UCSD-AML1 (cell line): ENCODE measurements around the gene ACTL8.
"Not testable (repeated sequence)": the region's sequence is repeated elsewhere in the genome, so short reads cannot be mapped to it uniquely, and the experiment has no call there.

Experiments
- DNase-seq: peaks from one replicate; lab custom pipeline; 2025; ENCODE audit not compliant: unreplicated experiment; lab: John Stamatoyannopoulos, UW

ACTL8 gene

DNA sequence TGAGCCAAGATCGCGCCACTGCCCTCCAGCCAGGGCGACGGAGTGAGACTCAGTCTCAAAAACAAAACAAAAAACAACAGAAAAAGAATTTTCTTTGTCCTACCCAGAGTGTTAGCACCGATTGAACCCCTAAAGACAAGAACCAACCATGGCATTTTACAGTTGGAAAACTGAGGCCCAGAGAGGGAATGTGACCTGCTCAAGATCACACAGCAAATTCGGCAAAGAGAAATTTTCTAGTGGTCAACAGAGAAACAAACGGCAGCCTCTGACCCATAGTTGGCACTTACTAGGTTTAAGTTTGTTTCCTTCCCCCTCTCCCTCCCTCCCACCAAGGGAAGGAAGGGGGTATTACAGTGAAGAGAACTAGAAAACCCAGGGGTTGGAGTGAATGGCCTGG is 20.5 kb upstream of the ACTL8 start:
- DNase-seq = no peak

DNA sequence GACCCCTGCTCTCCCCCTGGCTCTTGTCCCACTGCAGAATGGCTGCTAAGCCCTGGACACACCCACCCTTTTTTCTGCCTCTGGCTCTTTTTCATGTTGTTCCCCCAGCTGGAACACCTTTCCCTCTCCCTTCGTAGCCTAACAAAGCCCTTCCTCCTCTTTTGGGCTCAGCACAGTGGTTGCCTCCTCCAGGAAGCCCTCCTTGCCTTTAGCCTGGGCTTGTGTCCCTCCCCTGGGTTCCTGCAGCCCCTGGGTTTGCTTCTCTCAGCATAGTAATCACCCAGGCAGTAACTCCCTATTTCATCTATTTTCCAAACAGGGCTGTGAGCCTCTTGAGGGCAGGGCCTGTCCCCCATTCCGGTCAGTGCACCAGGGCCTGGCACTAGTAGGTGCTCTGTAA is 19.8 kb upstream of the ACTL8 start:
- DNase-seq = no peak

- DNase-seq = no peak
These were observed 19.3 kb upstream of the ACTL8 start for GRCh38 chr1:17735793-17736192.

DNA sequence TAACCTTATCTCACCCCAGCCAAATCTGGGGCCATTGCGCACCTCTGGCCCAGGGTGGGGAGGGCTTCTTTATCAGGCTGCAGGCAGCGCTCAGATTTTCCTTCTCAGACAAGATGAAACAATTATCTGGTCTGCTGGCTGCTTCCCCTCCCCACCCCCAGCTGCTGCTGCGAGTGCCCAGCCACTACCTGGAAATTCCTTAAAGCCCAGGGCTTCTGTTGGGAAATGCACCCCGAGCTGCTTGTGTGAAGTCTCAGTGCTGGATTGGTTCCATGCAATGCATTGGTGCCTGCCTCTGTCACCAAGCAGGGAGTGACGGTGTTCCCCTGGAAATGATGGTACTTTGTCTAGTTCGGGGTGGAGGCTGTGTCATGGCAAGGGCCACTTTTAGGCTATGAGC is 18.5 kb upstream of the ACTL8 start:
- no peak for DNase-seq

DNA sequence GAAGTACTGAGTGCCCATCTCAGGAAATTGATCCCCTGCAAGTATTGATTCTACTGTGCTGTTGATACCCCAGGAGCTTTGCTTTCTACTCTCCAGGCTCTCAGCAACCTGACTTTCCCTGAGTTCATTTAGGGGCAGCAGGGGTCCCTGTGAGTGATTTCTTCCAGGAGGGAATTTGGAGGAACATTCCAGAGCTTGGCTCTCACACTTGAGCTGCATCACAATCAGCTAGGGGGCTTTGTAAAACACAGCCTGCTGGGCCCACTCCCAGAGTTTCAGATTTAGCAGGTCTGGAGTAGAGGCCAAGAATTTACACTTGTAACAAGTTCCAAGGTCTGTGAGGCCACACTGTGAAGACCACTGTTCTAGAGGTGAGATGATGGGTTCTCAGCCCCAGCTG is 16.1 kb upstream of the ACTL8 start:
- no peak for DNase-seq

DNA sequence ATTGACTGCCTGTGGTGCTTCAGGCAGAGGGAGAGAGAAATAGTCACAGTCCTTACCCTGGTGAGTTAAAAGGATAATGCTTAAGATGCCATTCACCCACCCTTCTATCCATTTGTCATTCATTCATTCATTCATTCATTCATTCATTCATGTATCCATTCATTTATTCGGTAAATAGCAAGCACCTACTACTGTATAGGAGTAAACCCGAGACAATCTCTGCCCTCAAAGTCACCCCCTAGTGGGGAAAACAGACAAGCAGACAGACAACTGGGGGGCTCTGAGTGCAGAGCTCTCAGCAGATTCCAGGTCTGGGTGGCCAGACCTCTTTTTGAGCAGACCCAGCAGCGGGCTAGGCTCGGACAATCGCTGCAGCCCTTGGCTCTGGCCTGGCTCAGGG is 14.1 kb upstream of the ACTL8 start:
- no peak for DNase-seq

- no peak for DNase-seq
These were observed 12.6 kb upstream of the ACTL8 start for GRCh38 chr1:17742583-17742982.

GRCh38 chr1:17743008-17743647 is 12.0 kb upstream of the ACTL8 start:
- no peak for DNase-seq

DNA sequence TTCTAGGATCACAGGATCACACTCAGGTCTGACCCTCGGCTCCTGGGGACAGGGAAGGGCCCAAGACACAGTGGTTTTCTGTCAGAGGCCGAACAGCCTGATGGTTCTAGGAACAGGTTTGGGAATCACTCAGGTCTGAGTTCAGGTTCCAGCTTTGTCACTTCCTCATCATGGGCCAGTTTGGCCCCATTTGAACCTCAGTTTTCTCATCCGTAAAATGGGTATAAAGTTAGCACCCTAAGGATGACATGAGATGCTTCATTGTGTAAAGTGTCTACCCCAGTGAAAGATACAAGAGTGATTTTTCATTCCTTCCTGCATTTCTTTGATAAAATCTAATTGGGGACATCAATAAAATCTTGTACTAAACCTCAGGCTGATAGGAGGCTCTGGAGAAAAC is 11.2 kb upstream of the ACTL8 start:
- DNase-seq = no peak

DNA sequence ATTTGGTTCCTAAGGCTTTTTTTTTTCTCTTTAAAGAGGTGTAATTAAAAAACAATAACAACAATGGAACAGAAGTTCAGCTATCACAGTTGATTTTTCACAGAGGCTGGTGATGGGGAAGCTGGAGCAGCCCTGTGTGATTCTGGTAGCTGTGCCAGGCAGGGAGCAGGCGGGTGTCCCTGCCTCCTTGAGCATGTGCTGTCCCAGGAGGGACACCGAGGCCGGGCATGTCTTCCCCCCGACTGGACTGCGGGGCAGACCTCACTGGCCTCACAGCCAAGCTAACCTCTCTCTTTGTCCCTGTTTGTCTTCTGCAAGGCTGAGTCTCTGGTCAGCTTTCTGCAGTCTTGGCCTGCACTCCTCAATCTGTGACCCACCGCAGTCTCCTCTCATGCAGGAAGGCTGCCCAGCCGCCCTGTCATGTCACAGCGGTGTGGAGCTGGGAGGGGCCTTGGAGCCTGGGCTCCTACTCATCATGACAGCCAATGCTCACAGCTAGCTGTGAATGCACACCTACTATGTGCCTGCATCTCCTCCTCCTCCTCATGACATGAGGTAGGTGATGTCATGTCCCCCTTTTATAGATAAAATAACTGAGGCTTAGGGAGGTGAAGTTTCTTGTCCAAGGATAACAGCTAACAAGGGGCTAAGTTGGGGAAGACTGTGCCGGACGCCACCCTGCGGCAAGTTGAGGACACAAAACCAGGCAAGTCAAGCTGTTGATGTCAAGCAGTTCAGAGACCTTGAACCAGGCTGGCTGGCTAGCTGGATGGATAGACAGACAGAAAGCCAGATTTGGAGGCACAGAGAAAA is 10.3 kb upstream of the ACTL8 start:
- DNase-seq = no peak

DNA sequence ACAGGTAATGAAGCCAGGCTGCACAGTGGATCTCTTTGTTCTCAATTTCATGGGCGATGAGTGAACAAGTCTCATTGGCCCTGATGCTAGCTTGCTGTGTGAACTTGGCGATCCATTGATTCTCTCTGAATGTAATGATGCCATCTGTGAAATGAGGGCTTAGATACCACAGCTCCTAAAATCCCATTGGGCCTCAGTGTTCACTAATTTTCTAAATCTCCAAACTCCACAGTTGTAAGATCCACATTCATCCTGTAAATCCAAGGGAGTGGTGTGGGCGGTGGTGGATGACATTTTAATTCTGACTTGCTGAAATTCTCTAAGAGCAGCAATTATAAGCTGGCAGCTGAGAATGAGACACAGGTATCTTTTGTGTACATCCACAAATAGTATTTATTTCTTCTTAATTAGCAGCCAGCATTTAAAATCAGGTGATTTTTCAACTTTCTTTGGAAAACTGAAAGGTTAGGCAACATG is 9.6 kb upstream of the ACTL8 start:
- DNase-seq = no peak

DNA sequence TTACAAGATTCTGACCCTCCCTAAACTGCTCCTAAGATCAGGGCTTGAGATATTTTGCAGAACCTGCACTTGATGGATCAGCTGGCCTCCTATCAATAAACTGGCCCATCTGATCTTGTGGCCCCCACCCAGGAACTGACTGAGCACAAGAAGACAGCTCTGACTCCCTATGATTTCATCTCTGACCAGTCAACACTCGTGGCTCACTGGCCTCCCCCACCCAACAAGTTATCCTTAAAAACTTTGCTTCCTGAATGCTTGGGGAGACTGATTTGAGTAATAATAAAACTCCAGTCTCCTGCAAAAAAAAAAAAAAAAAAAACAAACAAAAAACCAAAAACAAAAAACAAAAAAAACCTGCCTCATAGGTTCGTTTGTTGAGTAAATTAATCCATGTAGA is 8.9 kb upstream of the ACTL8 start:
- DNase-seq = not testable (repeated sequence)

DNA sequence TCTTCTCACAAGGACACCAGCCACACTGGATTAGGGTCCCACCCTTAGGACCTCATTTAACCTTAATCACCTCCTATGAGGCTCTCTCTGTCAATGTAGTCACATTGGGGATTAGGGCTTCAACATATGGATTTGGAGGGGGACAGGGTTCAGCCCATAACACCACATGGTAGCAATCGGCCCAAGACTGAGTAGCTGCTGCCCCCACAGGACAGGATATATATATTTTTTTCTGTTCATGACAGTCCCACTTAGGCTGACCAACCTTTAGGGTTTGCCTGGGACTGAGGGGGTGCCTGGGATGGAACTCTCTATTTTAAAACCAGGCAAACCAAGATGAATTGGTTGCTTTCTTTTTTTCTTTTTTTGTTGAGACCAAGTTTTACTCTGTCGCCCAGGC is 8.2 kb upstream of the ACTL8 start:
- no peak for DNase-seq

- no peak for DNase-seq
These were observed 4.8 kb upstream of the ACTL8 start for GRCh38 chr1:17750333-17750732.

DNA sequence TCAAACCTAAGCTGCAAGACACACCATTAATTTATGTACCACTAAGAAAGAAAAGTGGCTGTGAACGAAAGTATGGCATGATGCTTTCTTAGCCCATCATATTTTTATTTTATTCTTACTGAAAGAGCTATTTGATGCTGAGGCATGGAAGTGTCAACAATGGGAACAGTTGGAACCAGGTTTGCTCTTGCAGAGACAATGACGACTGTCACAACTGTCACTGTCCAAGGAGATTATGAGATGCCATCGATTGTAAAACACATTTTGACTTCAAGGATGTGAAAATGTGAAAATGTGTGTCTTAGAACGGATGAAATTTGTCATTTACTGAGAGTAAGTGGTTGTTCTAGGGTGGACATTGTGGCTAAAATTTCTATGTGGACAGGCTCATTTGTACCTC is 2.8 kb upstream of the ACTL8 start:
- no peak for DNase-seq

DNA sequence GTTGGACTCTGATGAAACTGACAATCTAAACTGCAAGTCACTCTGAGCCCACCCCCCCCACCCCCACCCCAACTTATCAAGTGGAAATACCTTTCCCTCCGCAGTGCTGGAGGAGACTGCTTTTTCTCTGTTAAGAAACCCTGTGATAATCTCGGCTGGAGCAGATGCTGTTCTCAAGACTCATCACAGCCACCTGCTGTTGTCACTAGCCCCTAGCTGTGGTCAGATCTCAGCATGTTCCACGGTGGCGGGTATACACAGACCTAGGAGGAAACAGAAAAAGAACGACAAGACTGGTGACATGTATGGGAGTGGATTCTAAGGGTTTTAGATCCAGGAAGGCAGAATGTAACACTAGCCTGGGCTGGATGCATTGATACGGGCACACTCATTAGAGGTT is 2.3 kb downstream of the ACTL8 start:
- no peak for DNase-seq

- no peak for DNase-seq
These were observed 4.0 kb downstream of the ACTL8 start for GRCh38 chr1:17759114-17759513.

- DNase-seq = no peak
These were observed 7.2 kb downstream of the ACTL8 start for GRCh38 chr1:17762313-17762712.

DNA sequence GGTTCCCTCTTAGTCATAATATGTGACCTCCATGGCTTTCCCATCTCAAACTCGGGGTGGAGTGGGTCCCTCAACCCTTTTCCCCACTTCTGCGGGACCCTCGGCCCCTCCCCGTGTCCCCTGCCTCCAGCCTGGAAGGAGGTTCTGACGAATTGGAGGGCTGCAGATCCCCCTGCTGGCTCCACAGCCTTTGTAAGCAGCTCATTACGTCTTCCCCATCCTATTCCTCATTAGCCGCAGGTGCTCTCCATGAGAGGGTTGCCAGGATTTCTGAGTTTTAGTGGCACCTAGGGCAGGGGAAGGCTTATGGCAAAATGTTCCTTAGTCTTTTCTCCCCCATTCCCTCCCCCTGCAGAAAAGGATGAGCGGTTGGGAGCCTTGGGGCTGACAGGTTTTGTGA is 8.3 kb downstream of the ACTL8 start:
- no peak for DNase-seq

DNA sequence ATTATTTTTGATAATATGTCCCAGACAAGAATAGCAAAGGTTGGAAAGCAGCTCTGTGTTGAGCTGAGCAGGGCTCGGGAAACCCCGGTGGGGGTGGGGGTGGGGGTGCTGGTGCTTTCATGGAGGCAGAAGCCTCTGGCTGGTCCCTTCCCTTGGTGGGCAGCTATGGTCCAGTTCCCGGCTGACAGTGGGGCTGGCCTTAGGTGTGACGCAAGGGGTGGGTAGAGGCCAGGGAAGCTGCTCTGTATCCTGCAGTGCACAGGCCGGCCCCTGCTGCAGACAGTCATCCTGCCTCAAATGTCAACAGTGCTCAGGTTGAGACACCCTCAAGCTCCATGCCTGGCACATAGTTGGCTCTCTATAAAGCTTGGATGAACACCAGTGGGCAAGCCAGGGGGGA is 8.9 kb downstream of the ACTL8 start:
- no peak for DNase-seq

DNA sequence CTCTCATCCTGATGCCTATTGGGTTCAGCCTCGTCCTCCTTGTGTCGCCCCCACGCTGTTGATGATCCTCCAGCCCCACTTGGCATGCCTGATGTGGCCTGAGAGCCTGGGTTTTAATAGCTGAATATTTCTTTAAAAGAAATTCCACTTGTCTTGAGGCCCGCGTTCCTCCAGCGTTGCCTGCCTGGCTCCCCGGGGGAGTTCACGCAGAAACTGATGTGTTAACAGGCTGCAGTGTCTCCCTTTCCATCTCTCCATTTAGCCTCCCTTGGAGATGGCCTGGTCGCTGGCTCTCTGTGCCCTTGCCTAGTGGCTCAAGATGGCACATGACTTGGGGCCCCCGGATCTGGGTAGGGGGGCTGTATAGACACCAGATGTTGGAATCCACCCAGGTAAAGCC is 9.5 kb downstream of the ACTL8 start:
- no peak for DNase-seq
